Tongue (tissue), 2 donors: ENCODE data around the gene SLC25A12. TPM values are rescaled to one million over a fixed set of nuclear protein-coding genes. Genes with fewer than 3 reads are reported as not detected.
"Not testable (repeated sequence)": the region's sequence is repeated elsewhere in the genome, so short reads cannot be mapped to it uniquely, and the experiment has no call there.

ENCODE experiments used
- DNase-seq: peaks from one replicate; pipeline ENCODE4 v3.0.0-alpha.2; 2015
- total RNA-seq: library from RNA; depleted of rRNA; stranded (reverse); fragments of >200 nt; gene quantifications from one replicate; pipeline ENCODE4 v1.2.3, GENCODE V29; 2014

The SLC25A12 gene
- total RNA-seq, 1 donor from 2014 or later = 83.1 TPM

DNA sequence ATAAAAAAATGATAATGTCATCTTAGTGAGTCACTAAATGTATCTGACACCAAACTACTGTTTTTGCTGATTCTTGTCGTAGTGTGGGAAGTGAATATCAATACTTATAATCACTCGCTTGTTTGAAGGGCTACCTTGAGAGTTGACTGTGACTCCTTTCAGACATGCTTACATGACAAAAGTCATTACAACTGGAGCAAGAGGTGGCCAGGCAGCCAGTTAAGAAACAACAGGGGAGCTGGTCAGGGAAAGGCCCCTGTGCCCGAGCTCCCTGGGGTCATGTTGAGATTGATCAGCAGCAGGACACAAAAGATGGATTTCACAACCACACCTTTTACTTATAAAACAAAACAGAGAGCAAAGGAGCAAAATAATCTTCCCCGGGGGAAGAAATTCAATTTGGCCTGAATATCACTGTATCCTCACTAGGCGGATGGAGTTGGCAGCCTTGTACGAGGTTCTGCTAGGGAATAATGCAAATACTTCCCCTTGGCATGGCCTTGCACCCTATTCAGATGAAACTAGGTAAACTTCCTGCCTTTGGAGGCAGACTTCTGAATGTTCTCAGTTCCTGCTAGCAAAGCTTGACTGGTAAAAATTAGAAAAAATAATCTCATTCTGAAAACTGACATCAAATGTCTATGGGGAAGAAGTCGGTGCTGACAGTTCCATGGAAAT, 105.6 kb downstream of the SLC25A12 start:
- DNase-seq = no peak

GRCh38 chr2:171787333-171788072, 106.5 kb downstream of the SLC25A12 start:
- DNase-seq = no peak

- DNase-seq = no peak
Measured at GRCh38 chr2:171785450-171785849, 108.6 kb downstream of the SLC25A12 start.

- DNase-seq = no peak
Measured at GRCh38 chr2:171778515-171778914, 115.5 kb downstream of the SLC25A12 start.

GRCh38 chr2:171774581-171774980, 119.5 kb downstream of the SLC25A12 start:
- not testable (repeated sequence) for DNase-seq

DNA sequence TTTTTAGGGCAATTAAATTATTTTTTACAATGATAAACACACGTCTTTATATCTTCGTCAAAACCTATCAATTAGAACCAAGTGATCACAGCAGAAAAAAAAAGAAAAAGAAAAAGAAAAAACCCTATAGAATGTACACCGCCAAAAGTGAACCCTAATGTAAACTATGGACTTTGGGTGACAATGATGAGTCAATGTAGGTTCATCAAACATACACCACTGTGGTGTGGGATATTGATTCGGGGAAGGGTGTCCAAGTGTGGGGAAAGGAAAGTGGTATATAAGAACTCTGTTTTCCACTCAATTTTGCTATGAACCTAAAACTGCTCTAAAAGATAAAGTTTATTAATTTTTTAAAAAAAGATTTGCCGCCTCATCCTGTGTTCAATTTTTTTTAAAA, 121.7 kb downstream of the SLC25A12 start:
- no peak for DNase-seq

- no peak for DNase-seq
Measured at GRCh38 chr2:171771463-171771862, 122.6 kb downstream of the SLC25A12 start.

- DNase-seq = no peak
Measured at GRCh38 chr2:171763602-171764001, 130.4 kb downstream of the SLC25A12 start.

- DNase-seq = peak; percentile 14
Measured at GRCh38 chr2:171762879-171763573, 131.0 kb downstream of the SLC25A12 start.

- not testable (repeated sequence) for DNase-seq
Measured at GRCh38 chr2:171761176-171761575, 132.9 kb downstream of the SLC25A12 start.

- DNase-seq = not testable (repeated sequence)
Measured at GRCh38 chr2:171758762-171759161, 135.3 kb downstream of the SLC25A12 start.

DNA sequence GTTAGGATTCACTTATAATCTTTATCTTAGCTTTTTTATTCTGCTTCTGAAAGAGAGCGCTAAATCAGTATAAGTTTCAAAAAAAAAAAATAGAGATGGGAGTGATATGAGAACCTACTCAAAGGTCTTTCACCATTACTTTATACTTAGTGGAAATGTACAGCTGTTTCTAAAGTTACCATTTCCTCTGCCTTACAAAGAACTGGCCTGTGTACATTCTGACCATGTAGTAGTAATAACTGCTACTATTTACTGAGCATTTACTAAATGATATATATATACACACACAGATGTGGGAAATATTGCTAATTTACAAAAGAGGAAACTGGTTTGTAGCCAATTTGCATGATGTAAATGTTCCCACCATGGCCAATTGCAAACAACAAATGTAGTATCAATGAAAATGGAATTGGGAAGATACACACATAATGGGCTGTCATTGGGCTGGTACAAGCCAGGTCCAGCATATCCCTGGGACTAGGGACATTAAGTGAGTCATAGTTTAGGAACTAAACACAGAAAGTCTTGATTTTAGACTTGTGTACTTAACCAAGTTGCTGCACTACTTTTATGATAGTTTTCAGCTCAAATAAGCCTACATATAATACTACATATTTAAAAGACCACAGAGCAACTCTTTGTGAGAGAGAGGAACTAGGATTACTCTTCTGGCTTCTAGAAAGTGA, 139.6 kb downstream of the SLC25A12 start:
- no peak for DNase-seq

- no peak for DNase-seq
Measured at GRCh38 chr2:171747371-171747770, 146.7 kb downstream of the SLC25A12 start.

DNA sequence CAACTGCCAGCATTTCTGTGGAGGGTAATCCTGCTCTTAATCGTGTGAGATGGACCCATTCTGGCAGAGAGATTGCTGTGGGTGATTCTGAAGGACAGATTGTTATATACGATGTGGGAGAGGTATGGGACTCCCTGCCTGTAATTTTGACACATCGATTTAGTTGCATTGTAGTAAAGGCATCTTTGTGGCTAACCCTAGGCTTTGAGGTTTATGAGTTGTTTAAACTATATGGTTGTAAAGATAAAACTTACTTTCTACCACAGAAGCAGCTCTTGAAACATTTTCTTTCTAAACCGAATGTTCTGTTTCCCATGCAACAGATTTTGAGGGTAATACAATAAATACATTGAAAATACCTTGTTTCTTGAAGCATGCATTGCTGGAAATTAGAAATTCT, 148.2 kb downstream of the SLC25A12 start:
- no peak for DNase-seq

- no peak for DNase-seq
Measured at GRCh38 chr2:171745141-171745540, 148.9 kb downstream of the SLC25A12 start.

DNA sequence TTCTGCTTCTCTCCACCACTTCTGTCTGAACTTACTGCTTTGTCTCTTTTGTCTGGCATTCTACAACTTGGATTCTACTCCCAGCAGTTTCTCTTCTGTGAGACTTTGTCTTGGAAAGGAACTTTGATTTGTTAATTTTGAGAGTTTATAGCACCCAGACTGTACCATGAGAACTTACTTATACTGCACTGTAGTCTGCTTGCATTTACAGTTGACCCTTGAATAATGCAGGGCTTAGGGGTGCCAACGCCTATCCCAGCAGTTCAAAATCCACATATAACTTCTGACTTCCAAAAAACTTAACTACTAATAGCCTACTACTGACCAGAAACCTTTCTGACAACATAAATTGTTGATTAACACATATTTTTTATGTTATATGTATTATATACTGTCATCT, 151.3 kb downstream of the SLC25A12 start:
- no peak for DNase-seq

- no peak for DNase-seq
Measured at GRCh38 chr2:171741189-171741588, 152.9 kb downstream of the SLC25A12 start.

GRCh38 chr2:171735991-171736710, 157.9 kb downstream of the SLC25A12 start:
- no peak for DNase-seq
